ENCODE results near the gene DDR1.

DNA sequence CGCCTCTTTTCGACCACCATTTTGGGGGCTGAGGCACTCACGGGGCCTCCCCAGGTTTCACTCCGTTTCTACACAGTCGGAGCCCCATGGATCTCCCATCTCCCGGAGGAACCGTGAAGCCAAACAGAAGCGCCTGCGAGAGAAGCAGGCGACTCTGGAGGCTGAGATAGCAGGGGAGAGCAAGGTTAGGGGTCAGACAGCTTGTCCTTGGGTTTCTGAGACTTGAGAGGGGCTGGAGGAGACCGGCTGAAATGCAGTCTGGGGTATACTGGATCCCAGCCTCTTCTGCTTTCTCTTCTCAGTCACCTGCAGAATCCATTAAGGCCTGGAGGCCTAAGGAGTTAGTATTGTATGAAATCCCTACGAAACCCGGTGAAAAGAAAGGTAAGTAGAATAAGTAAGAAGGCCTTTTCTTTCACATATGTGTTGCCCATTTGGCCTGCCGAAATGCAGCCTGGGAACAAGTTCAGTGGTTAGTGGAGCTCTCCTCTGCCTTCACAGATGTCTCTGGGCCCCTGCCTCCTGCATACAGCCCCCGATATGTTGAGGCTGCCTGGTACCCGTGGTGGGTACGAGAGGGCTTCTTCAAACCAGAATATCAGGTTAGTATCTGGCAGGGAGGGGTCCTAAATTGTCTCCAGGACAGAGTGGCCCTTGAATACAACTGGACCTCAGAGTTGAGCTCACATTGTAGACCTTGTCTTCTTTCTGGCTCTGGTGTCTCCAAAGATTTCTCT, 30.7 kb downstream of the DDR1 start:
- TF ChIP-seq CTCF (conservative IDR thresholded peaks at IDR 0.05; ENCODE audit: low read depth, low read length) (no peak), EZH2 (IDR thresholded peaks at IDR 0.05; ENCODE audit: low read length, unreplicated experiment) (no peak), EZH2phosphoT487 (IDR thresholded peaks at IDR 0.05; ENCODE audit: borderline replicate concordance, low read length) (no peak)

All from PC-3 (cell line).